ENCODE data around the gene BRD3. TPM values are rescaled to one million over a fixed set of nuclear protein-coding genes. Genes with fewer than 3 reads are reported as not detected.
A peak's percentile ranks its signal among the peaks of the same experiment; 100 is the strongest.

Gene BRD3
- total RNA-seq, 1 donor from 2014 or later: 90.0 TPM

DNA sequence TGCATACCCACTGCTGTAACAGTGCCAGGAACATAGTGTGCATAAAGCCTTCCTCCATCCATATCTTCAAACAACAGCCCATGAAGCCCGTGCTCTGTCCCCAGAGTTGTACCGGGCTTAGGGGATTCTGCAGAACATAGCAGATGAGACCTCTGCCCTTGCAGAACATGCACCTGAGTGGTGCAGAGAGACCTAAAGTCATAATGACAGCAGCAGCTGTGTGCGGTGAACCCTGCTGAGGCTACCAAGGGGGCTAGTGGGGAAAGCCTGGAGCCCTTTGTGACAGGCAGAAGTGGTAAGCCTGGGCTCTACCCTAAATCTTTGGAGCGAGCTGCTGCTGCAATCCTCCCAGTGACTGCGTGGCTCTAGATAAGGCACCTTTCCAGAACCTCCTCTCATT is 32.2 kb upstream of the BRD3 start:
- Mint-ChIP-seq H3K4me3 (no peak overlapping the region), H3K27me3 (ENCODE audit: low read depth) (peaks cover 31% of the 10 kb centered on the region), H3K36me3 (no peaks in the 10 kb centered on the region), H3K4me1 (no peaks in the 10 kb centered on the region), H3K27ac (no peak overlapping the region), H3K9me3 (peaks cover 3% of the 10 kb centered on the region)
- no peak for TF ChIP-seq CTCF (IDR thresholded peaks at IDR 0.05; ENCODE audit: unreplicated experiment)
- DNase-seq (ENCODE audit: low spot score in 2 of 2, unreplicated experiment in 2 of 2): no peak

GRCh38 chr9:134099123-134099761 is 31.4 kb upstream of the BRD3 start:
- peak; percentile 75 for TF ChIP-seq CTCF (IDR thresholded peaks at IDR 0.05; ENCODE audit: unreplicated experiment)
- Mint-ChIP-seq H3K4me1 (no peaks in the 10 kb centered on the region), H3K9me3 (no peaks in the 10 kb centered on the region), H3K27ac (no peak overlapping the region), H3K36me3 (no peaks in the 10 kb centered on the region), H3K27me3 (ENCODE audit: low read depth) (peaks cover 32% of the 10 kb centered on the region), H3K4me3 (no peak overlapping the region)
- DNase-seq (ENCODE audit: low spot score in 2 of 2, unreplicated experiment in 2 of 2): no peak

GRCh38 chr9:134089972-134090371 is 22.1 kb upstream of the BRD3 start:
- no peaks in the 10 kb centered on the region for H3K36me3 Mint-ChIP-seq
- H3K27me3 Mint-ChIP-seq (ENCODE audit: low read depth): peaks cover 11% of the 10 kb centered on the region
- H3K4me1 Mint-ChIP-seq: no peaks in the 10 kb centered on the region
- no peak for TF ChIP-seq CTCF (IDR thresholded peaks at IDR 0.05; ENCODE audit: unreplicated experiment)
- DNase-seq (ENCODE audit: low spot score in 2 of 2, unreplicated experiment in 2 of 2): no peak
- no peak overlapping the region for H3K4me3 Mint-ChIP-seq
- H3K9me3 Mint-ChIP-seq: peaks cover 15% of the 10 kb centered on the region
- H3K27ac Mint-ChIP-seq: no peak overlapping the region

DNA sequence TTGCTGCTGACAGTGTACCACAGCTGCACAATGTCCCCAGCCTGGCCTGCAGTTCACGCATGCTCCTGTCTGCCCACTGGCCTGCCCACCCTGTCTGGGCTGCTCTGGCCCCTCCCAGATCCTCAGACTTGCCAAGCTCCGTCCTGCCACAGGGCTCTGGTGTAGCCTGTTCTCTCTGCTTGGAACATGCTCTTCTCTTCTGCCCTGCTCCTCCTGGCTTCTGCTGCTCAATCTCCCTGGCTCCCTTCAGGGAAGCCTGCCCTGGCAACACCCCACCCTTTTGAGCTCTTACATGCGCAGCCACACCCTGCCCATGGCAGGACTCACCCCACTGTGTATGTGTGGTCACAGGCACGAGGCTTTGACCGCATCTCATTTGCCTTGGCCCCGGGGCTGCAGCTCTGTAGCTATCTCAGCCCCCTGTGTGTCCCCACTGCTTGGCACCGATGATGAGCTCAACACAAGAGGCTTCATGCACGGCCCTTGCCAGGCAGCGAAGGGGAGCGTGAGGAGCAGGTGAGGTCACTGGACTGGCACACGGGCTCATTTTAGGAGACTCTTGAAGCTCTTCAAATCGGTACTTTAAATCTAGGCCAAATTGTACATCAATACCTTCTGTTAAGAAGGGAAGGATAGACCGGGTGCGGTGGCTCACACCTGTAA is 20.4 kb upstream of the BRD3 start:
- Mint-ChIP-seq H3K4me1 (no peaks in the 10 kb centered on the region), H3K36me3 (no peaks in the 10 kb centered on the region), H3K27me3 (ENCODE audit: low read depth) (peaks cover 13% of the 10 kb centered on the region), H3K27ac (no peak overlapping the region), H3K9me3 (peaks cover 15% of the 10 kb centered on the region), H3K4me3 (no peak overlapping the region)
- no peak for TF ChIP-seq CTCF (IDR thresholded peaks at IDR 0.05; ENCODE audit: unreplicated experiment)
- no peak for DNase-seq (ENCODE audit: low spot score in 2 of 2, unreplicated experiment in 2 of 2)

- peaks cover 13% of the 10 kb centered on the region for H3K27me3 Mint-ChIP-seq (ENCODE audit: low read depth)
- TF ChIP-seq CTCF (IDR thresholded peaks at IDR 0.05; ENCODE audit: unreplicated experiment): no peak
- DNase-seq (ENCODE audit: low spot score in 2 of 2, unreplicated experiment in 2 of 2): no peak
- H3K4me3 Mint-ChIP-seq: no peak overlapping the region
- H3K9me3 Mint-ChIP-seq: peaks cover 6% of the 10 kb centered on the region
- H3K36me3 Mint-ChIP-seq: no peaks in the 10 kb centered on the region
- no peaks in the 10 kb centered on the region for H3K4me1 Mint-ChIP-seq
- no peak overlapping the region for H3K27ac Mint-ChIP-seq
These were observed 17.8 kb upstream of the BRD3 start for GRCh38 chr9:134085674-134086073.
